Activated CD8-positive, alpha-beta memory T cell treated with anti-CD3 and anti-CD28 coated beads for 24 hours (primary cell): ENCODE results near the gene AUTS2.

Experiments
- DNase-seq: peaks from one replicate; pipeline ENCODE4 v3.0.0-alpha.2; 2020

The AUTS2 gene

GRCh38 chr7:70015353-70015752 is 417.1 kb downstream of the AUTS2 start:
- DNase-seq, result no peak

GRCh38 chr7:70016044-70016770 is 417.9 kb downstream of the AUTS2 start:
- DNase-seq, result no peak

GRCh38 chr7:70017357-70017756 is 419.1 kb downstream of the AUTS2 start:
- DNase-seq, result no peak

- DNase-seq, result no peak
Measured at GRCh38 chr7:70018700-70019099, 420.4 kb downstream of the AUTS2 start.

GRCh38 chr7:70027867-70028266 is 429.6 kb downstream of the AUTS2 start:
- no peak for DNase-seq

- DNase-seq, result no peak
Measured at GRCh38 chr7:70028620-70029019, 430.3 kb downstream of the AUTS2 start.

GRCh38 chr7:70029993-70030392 is 431.7 kb downstream of the AUTS2 start:
- DNase-seq, result no peak

- no peak for DNase-seq
Measured at GRCh38 chr7:70030745-70031144, 432.5 kb downstream of the AUTS2 start.

- no peak for DNase-seq
Measured at GRCh38 chr7:70031245-70031644, 433.0 kb downstream of the AUTS2 start.

- no peak for DNase-seq
Measured at GRCh38 chr7:70032649-70033048, 434.4 kb downstream of the AUTS2 start.

GRCh38 chr7:70033226-70033625 is 435.0 kb downstream of the AUTS2 start:
- DNase-seq, result no peak

- no peak for DNase-seq
Measured at GRCh38 chr7:70034999-70035398, 436.7 kb downstream of the AUTS2 start.

GRCh38 chr7:70035519-70035918 is 437.2 kb downstream of the AUTS2 start:
- DNase-seq, result no peak

- no peak for DNase-seq
Measured at GRCh38 chr7:70035955-70036354, 437.7 kb downstream of the AUTS2 start.

- no peak for DNase-seq
Measured at GRCh38 chr7:70036695-70037094, 438.4 kb downstream of the AUTS2 start.

GRCh38 chr7:70037171-70037933 is 439.1 kb downstream of the AUTS2 start:
- no peak for DNase-seq

- DNase-seq, result no peak
Measured at GRCh38 chr7:70040051-70040450, 441.8 kb downstream of the AUTS2 start.

GRCh38 chr7:70040970-70041766 is 442.9 kb downstream of the AUTS2 start:
- no peak for DNase-seq

GRCh38 chr7:70042533-70042932 is 444.3 kb downstream of the AUTS2 start:
- DNase-seq, result no peak

GRCh38 chr7:70043015-70043538 is 444.8 kb downstream of the AUTS2 start:
- DNase-seq, result no peak

- no peak for DNase-seq
Measured at GRCh38 chr7:70044064-70044463, 445.8 kb downstream of the AUTS2 start.

GRCh38 chr7:70044525-70044924 is 446.2 kb downstream of the AUTS2 start:
- no peak for DNase-seq

- DNase-seq, result no peak
Measured at GRCh38 chr7:70044981-70045380, 446.7 kb downstream of the AUTS2 start.
